Measurements from ENCODE around the gene GLI1. TPM values are rescaled to one million over a fixed set of nuclear protein-coding genes. Genes with fewer than 3 reads are reported as not detected.
"Not testable (repeated sequence)": the region's sequence is repeated elsewhere in the genome, so short reads cannot be mapped to it uniquely, and the experiment has no call there.

Gene GLI1
- total RNA-seq, 1 donor from 2014 or later, result 5.8 TPM

DNA sequence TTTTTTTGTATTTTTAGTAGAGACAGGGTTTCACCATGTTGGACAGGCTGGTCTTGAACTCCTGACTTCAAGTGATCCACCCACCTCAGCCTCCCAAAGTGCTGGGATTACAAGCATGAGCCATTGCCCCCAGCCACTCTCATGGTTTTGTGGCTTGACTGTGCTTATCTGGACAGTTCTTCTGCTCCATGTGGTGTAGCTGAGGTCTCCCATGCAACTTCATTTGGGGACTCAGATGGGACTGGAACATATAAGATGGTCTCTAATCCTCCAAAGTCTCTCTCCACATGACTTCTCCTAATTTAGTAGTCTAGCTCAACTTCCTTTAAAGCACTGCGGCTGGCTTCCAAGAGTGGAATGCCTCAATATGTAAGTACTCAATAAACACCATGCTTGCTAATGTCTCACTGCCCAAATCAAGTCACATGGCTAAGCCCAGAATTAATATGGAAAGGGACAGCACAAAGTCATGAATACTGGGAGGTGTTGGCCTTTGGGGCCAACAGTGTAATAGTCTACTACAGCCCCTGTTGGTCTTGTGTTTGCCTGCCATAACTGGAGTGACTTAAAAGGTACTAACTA is 17.6 kb upstream of the GLI1 start:
- no peak overlapping the region for H3K4me2 ChIP-seq (ENCODE audit: low read length)
- TF ChIP-seq, protein P1, sequence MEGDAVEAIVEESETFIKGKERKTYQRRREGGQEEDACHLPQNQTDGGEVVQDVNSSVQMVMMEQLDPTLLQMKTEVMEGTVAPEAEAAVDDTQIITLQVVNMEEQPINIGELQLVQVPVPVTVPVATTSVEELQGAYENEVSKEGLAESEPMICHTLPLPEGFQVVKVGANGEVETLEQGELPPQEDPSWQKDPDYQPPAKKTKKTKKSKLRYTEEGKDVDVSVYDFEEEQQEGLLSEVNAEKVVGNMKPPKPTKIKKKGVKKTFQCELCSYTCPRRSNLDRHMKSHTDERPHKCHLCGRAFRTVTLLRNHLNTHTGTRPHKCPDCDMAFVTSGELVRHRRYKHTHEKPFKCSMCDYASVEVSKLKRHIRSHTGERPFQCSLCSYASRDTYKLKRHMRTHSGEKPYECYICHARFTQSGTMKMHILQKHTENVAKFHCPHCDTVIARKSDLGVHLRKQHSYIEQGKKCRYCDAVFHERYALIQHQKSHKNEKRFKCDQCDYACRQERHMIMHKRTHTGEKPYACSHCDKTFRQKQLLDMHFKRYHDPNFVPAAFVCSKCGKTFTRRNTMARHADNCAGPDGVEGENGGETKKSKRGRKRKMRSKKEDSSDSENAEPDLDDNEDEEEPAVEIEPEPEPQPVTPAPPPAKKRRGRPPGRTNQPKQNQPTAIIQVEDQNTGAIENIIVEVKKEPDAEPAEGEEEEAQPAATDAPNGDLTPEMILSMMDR (IDR thresholded peaks at IDR 0.05; ENCODE audit: insufficient read depth, low read depth, low read length), result no peak
- TF ChIP-seq EZH2 (IDR thresholded peaks at IDR 0.05; ENCODE audit: insufficient read depth, low read length), result no peak
- H3K36me3 Mint-ChIP-seq (ENCODE audit: low read depth, unreplicated experiment), result no peaks in the 10 kb centered on the region
- no peaks in the 10 kb centered on the region for H3K36me3 ChIP-seq (ENCODE audit: insufficient read depth, low read length)
- no peak overlapping the region for H2AFZ ChIP-seq (ENCODE audit: low read depth, low read length)
- H3K4me3 ChIP-seq (ENCODE audit: insufficient read depth, low read depth, low read length), result no peak overlapping the region
- peaks cover 2% of the 10 kb centered on the region for H3K4me1 Mint-ChIP-seq (ENCODE audit: low read depth, unreplicated experiment)
- H3K27ac Mint-ChIP-seq (ENCODE audit: unreplicated experiment), result no peak overlapping the region
- FAIRE-seq, result no peak
- H3K79me2 ChIP-seq (ENCODE audit: insufficient read depth, low read length), result no peaks in the 10 kb centered on the region
- no peaks in the 10 kb centered on the region for H3K9me3 ChIP-seq (ENCODE audit: insufficient read depth, low read depth, low read length)
- H3K27ac ChIP-seq (ENCODE audit: low read depth, low read length), result no peak overlapping the region
- no peak overlapping the region for H3K9ac ChIP-seq (ENCODE audit: low read length)
- DNase-seq (ENCODE audit: low read depth), result no peak
- no peaks in the 10 kb centered on the region for H3K27me3 ChIP-seq (ENCODE audit: insufficient read depth, low read length)
- H3K4me3 Mint-ChIP-seq (ENCODE audit: unreplicated experiment), result no peak overlapping the region
- H3K27me3 Mint-ChIP-seq (ENCODE audit: low read depth, unreplicated experiment), result peaks cover 6% of the 10 kb centered on the region
- no peaks in the 10 kb centered on the region for H4K20me1 ChIP-seq (ENCODE audit: insufficient read depth, low read length)
- H3K9me3 Mint-ChIP-seq (ENCODE audit: unreplicated experiment), result no peaks in the 10 kb centered on the region
- no peaks in the 10 kb centered on the region for H3K4me1 ChIP-seq (ENCODE audit: insufficient read depth, low read length)

DNA sequence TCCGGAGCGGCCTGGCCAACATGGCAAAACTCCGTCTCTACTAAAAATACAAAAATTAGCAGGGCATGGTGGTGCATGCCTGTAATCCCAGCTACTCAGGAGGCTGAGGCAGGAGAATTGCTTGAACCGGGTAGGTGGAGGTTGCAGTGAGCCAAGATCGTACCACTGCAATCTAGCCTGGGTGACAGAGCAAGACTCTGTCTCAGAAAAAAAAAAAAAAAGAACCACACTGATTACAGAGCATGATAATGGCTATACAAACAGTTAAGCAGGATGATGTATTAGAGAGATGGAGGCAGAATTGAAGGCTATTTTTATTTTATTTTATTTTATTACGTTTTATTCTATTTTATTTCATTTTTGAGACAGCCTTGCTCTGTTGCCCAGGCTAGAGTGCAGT is 15.2 kb upstream of the GLI1 start:
- H3K79me2 ChIP-seq (ENCODE audit: insufficient read depth, low read length); H3K27ac Mint-ChIP-seq (ENCODE audit: unreplicated experiment); H2AFZ ChIP-seq (ENCODE audit: low read depth, low read length); H3K36me3 ChIP-seq (ENCODE audit: insufficient read depth, low read length); H3K9me3 Mint-ChIP-seq (ENCODE audit: unreplicated experiment); DNase-seq (ENCODE audit: low read depth); H4K20me1 ChIP-seq (ENCODE audit: insufficient read depth, low read length); H3K27me3 ChIP-seq (ENCODE audit: insufficient read depth, low read length); H3K27me3 Mint-ChIP-seq (ENCODE audit: low read depth, unreplicated experiment); H3K4me3 ChIP-seq (ENCODE audit: insufficient read depth, low read depth, low read length); H3K9ac ChIP-seq (ENCODE audit: low read length); H3K4me1 ChIP-seq (ENCODE audit: insufficient read depth, low read length); H3K36me3 Mint-ChIP-seq (ENCODE audit: low read depth, unreplicated experiment); H3K4me2 ChIP-seq (ENCODE audit: low read length); H3K9me3 ChIP-seq (ENCODE audit: insufficient read depth, low read depth, low read length); H3K4me1 Mint-ChIP-seq (ENCODE audit: low read depth, unreplicated experiment); FAIRE-seq; H3K27ac ChIP-seq (ENCODE audit: low read depth, low read length); H3K4me3 Mint-ChIP-seq (ENCODE audit: unreplicated experiment): not testable (repeated sequence)

DNA sequence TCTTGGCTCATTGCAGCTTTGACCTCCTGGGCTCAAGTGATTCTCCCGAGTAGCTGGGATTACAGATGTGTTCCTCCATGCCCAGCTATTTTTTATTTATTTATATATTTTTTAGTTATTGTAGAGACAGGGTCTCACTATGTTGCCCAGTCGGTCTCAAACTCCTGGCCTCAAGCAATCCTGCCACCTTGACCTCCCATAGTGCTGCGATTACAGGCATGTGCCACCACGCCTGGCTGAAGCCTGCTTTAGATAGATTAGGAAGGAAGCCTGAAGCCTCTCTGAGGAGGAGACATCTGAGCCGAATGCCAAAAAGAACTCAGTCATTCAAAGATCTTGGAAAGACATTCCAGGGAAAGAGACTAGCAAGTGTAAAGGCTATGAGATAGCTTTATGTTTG is 14.8 kb upstream of the GLI1 start:
- DNase-seq (ENCODE audit: low read depth) (no peak), FAIRE-seq (no peak)
- Histone ChIP-seq H3K9me3 (ENCODE audit: insufficient read depth, low read depth, low read length) (no peaks in the 10 kb centered on the region), H3K36me3 (ENCODE audit: insufficient read depth, low read length) (no peaks in the 10 kb centered on the region), H3K27ac (ENCODE audit: low read depth, low read length) (no peak overlapping the region), H3K9ac (ENCODE audit: low read length) (no peak overlapping the region), H2AFZ (ENCODE audit: low read depth, low read length) (no peak overlapping the region), H3K79me2 (ENCODE audit: insufficient read depth, low read length) (no peaks in the 10 kb centered on the region), H3K4me3 (ENCODE audit: insufficient read depth, low read depth, low read length) (no peak overlapping the region), H4K20me1 (ENCODE audit: insufficient read depth, low read length) (no peaks in the 10 kb centered on the region), H3K27me3 (ENCODE audit: insufficient read depth, low read length) (no peaks in the 10 kb centered on the region), H3K4me1 (ENCODE audit: insufficient read depth, low read length) (no peaks in the 10 kb centered on the region), H3K4me2 (ENCODE audit: low read length) (no peak overlapping the region)
- Mint-ChIP-seq H3K4me3 (ENCODE audit: unreplicated experiment) (no peak overlapping the region), H3K9me3 (ENCODE audit: unreplicated experiment) (peaks cover 1% of the 10 kb centered on the region), H3K36me3 (ENCODE audit: low read depth, unreplicated experiment) (no peaks in the 10 kb centered on the region), H3K27me3 (ENCODE audit: low read depth, unreplicated experiment) (peaks cover 2% of the 10 kb centered on the region), H3K4me1 (ENCODE audit: low read depth, unreplicated experiment) (no peaks in the 10 kb centered on the region), H3K27ac (ENCODE audit: unreplicated experiment) (no peak overlapping the region)
- TF ChIP-seq, protein P1 (IDR thresholded peaks at IDR 0.05; ENCODE audit: insufficient read depth, low read depth, low read length), result no peak
- no peak for TF ChIP-seq EZH2 (IDR thresholded peaks at IDR 0.05; ENCODE audit: insufficient read depth, low read length)

Measured in astrocyte (in vitro differentiated cells and primary cell).